BE2C (cell line): ENCODE results near the gene CWC27.
"Not testable (repeated sequence)": the region's sequence is repeated elsewhere in the genome, so short reads cannot be mapped to it uniquely, and the experiment has no call there.

Experiments
- DNase-seq: peaks from one replicate; pipeline ENCODE4 v3.0.0-alpha.2; 2020
- H3K27me3 ChIP-seq: fragments of 250-450 bp; sonication (Bioruptor Pico); 2 replicates; pipeline ENCODE4 v1.5.1; 2020; ENCODE audit warnings: mild to moderate bottlenecking
- H3K36me3 ChIP-seq: fragments of 250-450 bp; sonication (Bioruptor Pico); 2 replicates; pipeline ENCODE4 v1.5.1; 2020; ENCODE audit warnings: mild to moderate bottlenecking
- H3K4me1 ChIP-seq: fragments of 250-450 bp; sonication (Bioruptor Pico); 2 replicates; pipeline ENCODE4 v1.5.1; 2020
- H3K4me3 ChIP-seq: 2 replicates; pipeline ENCODE4 v1.5.1; 2011; ENCODE audit warnings: low read depth, low read length
- H3K9me3 ChIP-seq: fragments of 250-450 bp; sonication (Bioruptor Pico); 2 replicates; pipeline ENCODE4 v1.5.1; 2020
- CTCF ChIP-seq: IDR thresholded peaks from 2 replicates; pipeline ENCODE4 v1.5.1; 2012; ENCODE audit warnings: mild to moderate bottlenecking, low read depth, low read length

CWC27 gene

GRCh38 chr5:64930672-64931318, 162.1 kb downstream of the CWC27 start:
- no peaks in the 10 kb centered on the region for H3K4me1 ChIP-seq
- no peak overlapping the region for H3K4me3 ChIP-seq
- no peak for DNase-seq
- H3K36me3 ChIP-seq = no peaks in the 10 kb centered on the region
- no peaks in the 10 kb centered on the region for H3K27me3 ChIP-seq
- TF ChIP-seq CTCF = no peak
- H3K9me3 ChIP-seq = no peaks in the 10 kb centered on the region

GRCh38 chr5:64939422-64939771, 170.7 kb downstream of the CWC27 start:
- not testable (repeated sequence) for H3K4me1 ChIP-seq, H3K36me3 ChIP-seq, H3K27me3 ChIP-seq, H3K9me3 ChIP-seq, DNase-seq, H3K4me3 ChIP-seq

- Histone ChIP-seq H3K36me3 (no peaks in the 10 kb centered on the region), H3K4me3 (no peak overlapping the region)
Measured at GRCh38 chr5:64939772-64940510, 171.2 kb downstream of the CWC27 start.

GRCh38 chr5:64942460-64942859, 173.7 kb downstream of the CWC27 start:
- Histone ChIP-seq H3K4me3 (no peak overlapping the region), H3K4me1 (peaks cover 6% of the 10 kb centered on the region), H3K36me3 (no peaks in the 10 kb centered on the region), H3K27me3 (no peaks in the 10 kb centered on the region), H3K9me3 (no peaks in the 10 kb centered on the region)
- TF ChIP-seq CTCF = no peak
- DNase-seq = no peak

More at GRCh38 chr5:64939772-64940510, 171.2 kb downstream of the CWC27 start:
- no peaks in the 10 kb centered on the region for H3K27me3 ChIP-seq
- TF ChIP-seq CTCF = no peak
- H3K9me3 ChIP-seq = no peaks in the 10 kb centered on the region
- DNase-seq = no peak
- no peaks in the 10 kb centered on the region for H3K4me1 ChIP-seq

GRCh38 chr5:64944868-64945267, 176.1 kb downstream of the CWC27 start:
- Histone ChIP-seq H3K4me3 (no peak overlapping the region), H3K27me3 (no peaks in the 10 kb centered on the region), H3K9me3 (no peaks in the 10 kb centered on the region), H3K4me1 (peaks cover 6% of the 10 kb centered on the region), H3K36me3 (no peaks in the 10 kb centered on the region)
- no peak for DNase-seq
- TF ChIP-seq CTCF = no peak

GRCh38 chr5:64947031-64947430, 178.3 kb downstream of the CWC27 start:
- no peaks in the 10 kb centered on the region for H3K27me3 ChIP-seq
- H3K36me3 ChIP-seq = no peaks in the 10 kb centered on the region
- peak; percentile 65 for DNase-seq
- H3K4me1 ChIP-seq = peaks cover 6% of the 10 kb centered on the region
- no peak for TF ChIP-seq CTCF
- H3K9me3 ChIP-seq = no peaks in the 10 kb centered on the region
- H3K4me3 ChIP-seq = no peak overlapping the region
